Kidney (tissue), 14 donors: Measurements from ENCODE around the gene TMEM245. TPM values are rescaled to one million over a fixed set of nuclear protein-coding genes. Genes with fewer than 3 reads are reported as not detected.

Experiments
- DNase-seq, 5 donors: peaks; one replicate each; pipeline ENCODE4 v3.0.0-alpha.2; 2013 to 2020
- FAIRE-seq: peaks from 2 replicates; lab custom pipeline; 2012; peaks lifted over from hg19 to GRCh38; lab: Jason Lieb, UNC
- H3K27ac ChIP-seq, 2 donors: one replicate each; pipeline ENCODE4 v1.7.0; 2013; ENCODE audit warnings: low read depth in 2 of 2, low read length in 2 of 2, inconsistent platforms in 1 of 2
- H3K27me3 ChIP-seq: one replicate; pipeline ENCODE4 v1.7.1; 2013; ENCODE audit warnings: low read length, inconsistent platforms; ENCODE audit not compliant: control insufficient read depth, insufficient read depth
- H3K36me3 ChIP-seq, 3 donors: one replicate each; pipeline versions ENCODE4 v1.7.0 to v1.7.1; 2013; ENCODE audit warnings: low read length in 3 of 3, control low read depth in 1 of 3, inconsistent platforms in 1 of 3; ENCODE audit not compliant: insufficient read depth in 3 of 3, control insufficient read depth in 2 of 3
- H3K4me1 ChIP-seq, 3 donors: one replicate each; pipeline versions ENCODE4 v1.7.0 to v1.7.1; 2013; ENCODE audit warnings: low read length in 3 of 3, inconsistent platforms in 1 of 3, low read depth in 1 of 3; ENCODE audit not compliant: control insufficient read depth in 2 of 3, insufficient read depth in 2 of 3
- H3K4me3 ChIP-seq, 3 donors: one replicate each; pipeline versions ENCODE4 v1.7.0 to v1.8.1; 2013; ENCODE audit warnings: low read length in 3 of 3, control low read depth in 1 of 3, inconsistent platforms in 1 of 3
- H3K9ac ChIP-seq, 3 donors: one replicate each; pipeline versions ENCODE4 v1.7.0 to v1.7.1; 2013; ENCODE audit warnings: low read length in 3 of 3, control low read depth in 1 of 3, inconsistent platforms in 1 of 3
- H3K9me3 ChIP-seq, 3 donors: one replicate each; pipeline versions ENCODE4 v1.7.0 to v1.7.1; 2013; ENCODE audit warnings: low read length in 3 of 3, control low read depth in 1 of 3, inconsistent platforms in 1 of 3; ENCODE audit not compliant: control insufficient read depth in 2 of 3, insufficient read depth in 1 of 3
- intact Hi-C: fragments of 100-400 bp; cut with DNase I; formaldehyde crosslinking; loops from one replicate; pipeline ENCODE4 v1.11.1; 2022
- polyA plus RNA-seq: library from polyadenylated mRNA; stranded (reverse); fragments of 350-450 nt; fragmentation: Illumina TruSeq; extraction: RNeasy Lipid Tissue Mini Kit (QIAGEN cat#74804); gene quantifications from one replicate; pipeline ENCODE4 v1.2.3, GENCODE V29; 2014; ENCODE audit warnings: low read depth, low replicate concordance; ENCODE audit not compliant: insufficient read depth
- total RNA-seq: library from RNA; stranded (reverse); fragmentation: NEBNext Ultra II Directional; extraction: Animal tissue kit (Norgen Biotek cat#: 25700); gene quantifications from one replicate; pipeline ENCODE4 v1.2.1, GENCODE V29; 2021
- TF ChIP-seq, protein P1 (sequence below): IDR thresholded peaks from 3 replicates; pipeline ENCODE4 v1.5.1; 2012; ENCODE audit warnings: mild to moderate bottlenecking, moderate library complexity, borderline replicate concordance; ENCODE audit not compliant: insufficient read depth; ENCODE audit errors: extremely low read depth
- donor health status: control.
- donor health status: control.
- donor health status: control.
- donor health status: control.
- donor health status: control.
- donor health status: DM: yes; HTN: yes; CAD: no.
- donor health status: Normal renal cell carcinoma (clear cell type).

TMEM245 gene
- total and polyA plus RNA-seq, 2 donors from 2014 or later = 23.5 to 69.5 TPM

DNA sequence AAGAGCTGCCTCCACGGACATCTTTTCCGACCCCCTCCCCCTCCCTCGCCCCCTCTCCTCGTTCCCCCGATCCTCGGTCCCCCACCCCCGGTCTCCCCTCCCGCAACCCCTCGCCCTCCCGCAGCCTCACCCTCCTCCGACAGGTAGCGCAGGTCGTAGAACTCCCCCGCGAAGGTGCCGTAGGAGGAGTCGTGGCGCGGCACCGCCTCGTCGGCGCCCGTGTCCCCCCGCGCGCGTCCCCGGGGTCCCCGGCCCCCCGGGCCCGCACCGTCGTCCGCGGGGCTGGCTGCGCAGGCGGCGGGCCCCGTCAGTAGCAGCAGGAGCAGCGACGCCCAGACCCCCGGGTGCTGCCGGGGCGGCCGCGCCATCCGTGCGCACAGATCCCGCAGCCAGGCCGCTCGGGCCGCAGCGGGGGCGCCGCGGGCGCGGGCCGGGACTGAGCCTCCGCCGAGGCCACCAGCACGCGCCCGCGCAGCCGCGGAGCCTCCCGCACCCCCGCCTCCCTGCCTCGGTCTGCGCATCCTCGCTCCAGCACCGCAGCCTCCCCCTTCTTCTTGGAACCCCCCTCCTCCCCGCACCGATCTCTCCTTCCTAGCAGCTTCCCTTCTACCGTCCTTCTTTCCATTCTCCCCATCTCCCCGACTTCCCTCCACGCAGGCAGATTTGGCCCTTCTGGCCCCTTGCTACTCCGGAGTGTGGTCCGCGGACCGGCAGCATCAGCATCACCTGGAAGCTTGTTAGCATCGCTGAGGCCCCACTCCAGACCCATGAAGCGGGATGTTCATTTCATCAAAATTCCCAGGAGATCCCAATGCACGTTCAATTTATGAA, 47.2 kb upstream of the TMEM245 start, which contains the start of gene FRRS1L:
TSS of gene FRRS1L (minus strand) at position 479 of the 831 bp plus-strand sequence. CDS start at position 368, 111 bp downstream.
- intact Hi-C loops = no loop called here
- FAIRE-seq = no peak
- TF ChIP-seq, protein P1, sequence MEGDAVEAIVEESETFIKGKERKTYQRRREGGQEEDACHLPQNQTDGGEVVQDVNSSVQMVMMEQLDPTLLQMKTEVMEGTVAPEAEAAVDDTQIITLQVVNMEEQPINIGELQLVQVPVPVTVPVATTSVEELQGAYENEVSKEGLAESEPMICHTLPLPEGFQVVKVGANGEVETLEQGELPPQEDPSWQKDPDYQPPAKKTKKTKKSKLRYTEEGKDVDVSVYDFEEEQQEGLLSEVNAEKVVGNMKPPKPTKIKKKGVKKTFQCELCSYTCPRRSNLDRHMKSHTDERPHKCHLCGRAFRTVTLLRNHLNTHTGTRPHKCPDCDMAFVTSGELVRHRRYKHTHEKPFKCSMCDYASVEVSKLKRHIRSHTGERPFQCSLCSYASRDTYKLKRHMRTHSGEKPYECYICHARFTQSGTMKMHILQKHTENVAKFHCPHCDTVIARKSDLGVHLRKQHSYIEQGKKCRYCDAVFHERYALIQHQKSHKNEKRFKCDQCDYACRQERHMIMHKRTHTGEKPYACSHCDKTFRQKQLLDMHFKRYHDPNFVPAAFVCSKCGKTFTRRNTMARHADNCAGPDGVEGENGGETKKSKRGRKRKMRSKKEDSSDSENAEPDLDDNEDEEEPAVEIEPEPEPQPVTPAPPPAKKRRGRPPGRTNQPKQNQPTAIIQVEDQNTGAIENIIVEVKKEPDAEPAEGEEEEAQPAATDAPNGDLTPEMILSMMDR = no peak
- H3K27ac ChIP-seq = no peak within 1 kb of the TSS
- no peaks in the 10 kb centered on the region for H3K36me3 ChIP-seq
- H3K9ac ChIP-seq = no peak within 1 kb of the TSS
- no peaks in the 10 kb centered on the region for H3K4me1 ChIP-seq
- H3K4me3 ChIP-seq = no peak within 1 kb of the TSS
- peak in 4 of 5 donors; percentile 31 to 60 (median 48) for DNase-seq
- no peaks in the 10 kb centered on the region for H3K9me3 ChIP-seq
- no peaks in the 10 kb centered on the region for H3K27me3 ChIP-seq

DNA sequence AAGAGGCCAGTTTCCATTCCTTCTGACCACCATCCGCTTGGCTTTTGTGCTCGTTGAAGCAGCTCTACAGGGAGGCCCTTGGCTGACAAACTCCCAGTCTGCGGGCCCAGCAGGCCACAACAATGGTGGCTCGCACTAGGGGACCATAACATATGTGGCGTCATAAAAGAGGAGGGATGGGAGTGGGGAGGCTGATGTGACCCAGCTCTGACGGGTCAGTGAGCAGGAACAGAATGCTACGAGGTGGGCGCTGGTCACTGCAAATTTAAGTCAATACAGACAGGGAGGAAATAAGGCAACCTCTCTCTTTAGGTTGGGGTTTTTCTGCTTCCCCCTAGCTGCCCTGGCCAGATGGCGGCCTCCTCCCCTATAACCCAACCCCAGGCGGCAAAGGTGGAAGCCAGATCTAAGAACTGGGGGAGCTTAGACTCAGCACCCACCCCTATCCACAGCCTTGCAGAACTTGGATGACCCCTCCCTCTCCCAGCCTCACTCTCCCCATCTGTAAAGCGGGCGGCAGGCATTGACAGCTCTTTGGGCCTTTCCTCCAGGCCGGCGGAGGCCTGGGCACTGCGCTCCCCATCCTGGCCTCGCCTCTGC, 46.5 kb upstream of the TMEM245 start:
- Histone ChIP-seq H3K9me3 (no peaks in the 10 kb centered on the region), H3K4me3 (no peak overlapping the region), H3K4me1 (no peaks in the 10 kb centered on the region), H3K27ac (no peak overlapping the region), H3K27me3 (no peaks in the 10 kb centered on the region), H3K9ac (no peak overlapping the region), H3K36me3 (no peaks in the 10 kb centered on the region)
- intact Hi-C loops = no loop called here
- no peak for FAIRE-seq
- TF ChIP-seq, protein P1 = no peak
- DNase-seq = no peak

DNA sequence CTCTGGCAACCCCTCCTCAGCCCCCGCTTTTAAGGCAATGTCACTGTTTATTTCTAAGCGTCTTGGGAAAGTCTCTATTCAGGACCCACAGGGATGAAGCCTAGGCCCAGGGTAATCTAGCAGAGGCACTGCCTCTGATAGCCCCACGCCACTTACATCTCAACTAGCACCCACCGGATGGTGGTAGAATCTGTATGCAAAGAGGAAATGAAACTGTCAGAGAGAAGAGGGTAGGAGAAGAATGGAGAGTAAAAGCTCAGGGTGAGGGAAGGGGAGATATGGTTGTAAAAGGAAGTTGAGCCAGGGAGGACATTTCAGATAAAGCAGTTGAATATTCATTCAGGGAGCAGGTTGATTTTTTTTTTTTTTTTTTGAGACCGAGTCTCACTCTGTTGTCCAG, 44.3 kb upstream of the TMEM245 start:
- Histone ChIP-seq H3K27me3 (no peaks in the 10 kb centered on the region), H3K9ac (no peak overlapping the region), H3K4me1 (no peaks in the 10 kb centered on the region), H3K27ac (no peak overlapping the region), H3K4me3 (no peak overlapping the region), H3K36me3 (no peaks in the 10 kb centered on the region), H3K9me3 (no peaks in the 10 kb centered on the region)
- FAIRE-seq (no peak), DNase-seq (no peak)
- TF ChIP-seq, protein P1 = no peak
- intact Hi-C loops = no loop called here
